HuH-7 (cell line): ENCODE data around the gene HTR4.

Experiments
- DNase-seq: peaks from one replicate; pipeline ENCODE4 v3.0.0; 2011; ENCODE audit warnings: low spot score

The HTR4 gene

DNA sequence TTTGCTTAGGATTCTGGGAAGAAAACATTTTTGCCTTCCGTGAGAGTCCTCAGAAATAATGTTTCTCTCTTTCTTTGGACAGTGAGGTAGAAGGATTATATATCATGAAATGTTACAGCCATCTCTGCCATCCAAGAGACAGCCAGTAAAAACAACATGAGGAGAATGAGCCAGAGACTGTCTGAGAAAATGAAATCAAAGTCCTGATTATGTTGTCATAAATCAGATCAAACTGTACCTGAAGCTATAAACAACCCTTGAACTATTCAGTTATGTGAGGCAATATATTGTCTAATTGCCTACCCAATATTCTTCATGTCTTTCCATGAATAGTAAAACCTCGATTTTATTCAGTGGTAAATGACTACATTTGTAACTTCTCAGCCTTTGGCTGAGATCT is 9.2 kb upstream of the HTR4 start:
- DNase-seq: no peak

- DNase-seq: no peak
Observed at GRCh38 chr5:148660346-148660660, 6.0 kb upstream of the HTR4 start.

GRCh38 chr5:148659641-148660345 is 5.5 kb upstream of the HTR4 start:
- DNase-seq: no peak

DNA sequence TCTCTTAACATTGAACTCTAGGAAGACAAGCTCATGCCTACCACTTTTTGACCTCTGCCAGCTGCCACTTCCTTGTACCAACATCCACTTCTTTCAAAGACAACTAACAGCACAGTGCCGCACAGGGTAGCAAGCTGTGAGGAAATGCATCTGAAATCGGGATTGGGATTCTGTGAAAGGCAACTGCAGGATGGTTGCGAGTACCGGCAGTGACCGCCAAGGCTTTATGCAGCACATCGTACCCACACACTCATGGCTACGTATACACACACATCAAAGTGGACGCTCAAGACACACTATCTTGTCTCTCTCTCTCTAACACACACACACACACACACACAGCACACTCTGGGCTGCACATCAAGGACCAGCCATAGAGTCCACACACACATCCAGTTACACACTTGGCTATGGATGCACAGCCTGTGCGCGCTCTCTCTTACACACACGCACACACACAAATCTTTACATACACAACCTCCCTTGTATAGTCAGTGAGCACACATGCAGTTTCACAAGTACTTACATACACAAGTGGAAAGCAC is 964 bp downstream of the HTR4 start:
- DNase-seq: no peak

- no peak for DNase-seq
Observed at GRCh38 chr5:148651528-148651927, 2.8 kb downstream of the HTR4 start.

- DNase-seq: no peak
Observed at GRCh38 chr5:148645527-148645926, 8.8 kb downstream of the HTR4 start.

DNA sequence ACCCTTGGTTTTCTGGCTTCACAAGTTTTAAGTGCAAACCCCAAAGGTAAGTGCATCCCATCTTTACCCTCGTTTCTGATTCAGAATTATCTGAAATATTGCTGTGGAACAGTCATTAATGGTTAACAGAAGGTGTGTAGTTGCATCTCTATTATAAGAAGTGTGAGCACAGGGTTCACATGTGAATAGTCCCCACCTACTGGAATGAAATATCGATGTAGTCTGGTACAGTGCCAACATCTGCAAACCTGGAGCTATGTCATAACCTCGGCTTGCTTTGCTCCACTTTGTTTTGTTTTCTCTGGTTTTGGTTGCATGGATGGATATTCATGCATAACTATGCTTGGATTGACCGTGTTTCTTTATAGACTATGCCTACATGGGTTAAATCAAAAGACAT is 12.6 kb downstream of the HTR4 start:
- no peak for DNase-seq

GRCh38 chr5:148640471-148640870 is 13.9 kb downstream of the HTR4 start:
- no peak for DNase-seq

DNA sequence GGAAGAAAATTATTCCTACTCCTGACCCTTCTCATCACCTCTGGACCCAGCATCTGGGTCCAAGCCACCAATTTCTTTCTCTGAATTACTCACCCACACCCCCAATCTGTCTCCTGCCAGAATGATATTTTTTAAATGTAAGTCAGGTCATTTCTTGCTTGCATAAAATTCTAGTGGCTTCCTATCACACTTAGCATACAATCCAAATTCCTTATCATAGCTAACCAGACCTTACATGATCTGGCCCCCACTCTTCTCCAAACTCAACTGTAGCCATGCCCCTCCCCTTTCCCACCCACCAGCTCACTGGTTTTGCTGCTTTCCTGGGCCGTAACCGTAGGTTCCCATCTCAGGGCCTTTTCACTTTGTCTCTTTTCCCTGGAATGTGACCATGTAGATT is 15.2 kb downstream of the HTR4 start:
- no peak for DNase-seq

GRCh38 chr5:148636353-148636752 is 18.0 kb downstream of the HTR4 start:
- no peak for DNase-seq

DNA sequence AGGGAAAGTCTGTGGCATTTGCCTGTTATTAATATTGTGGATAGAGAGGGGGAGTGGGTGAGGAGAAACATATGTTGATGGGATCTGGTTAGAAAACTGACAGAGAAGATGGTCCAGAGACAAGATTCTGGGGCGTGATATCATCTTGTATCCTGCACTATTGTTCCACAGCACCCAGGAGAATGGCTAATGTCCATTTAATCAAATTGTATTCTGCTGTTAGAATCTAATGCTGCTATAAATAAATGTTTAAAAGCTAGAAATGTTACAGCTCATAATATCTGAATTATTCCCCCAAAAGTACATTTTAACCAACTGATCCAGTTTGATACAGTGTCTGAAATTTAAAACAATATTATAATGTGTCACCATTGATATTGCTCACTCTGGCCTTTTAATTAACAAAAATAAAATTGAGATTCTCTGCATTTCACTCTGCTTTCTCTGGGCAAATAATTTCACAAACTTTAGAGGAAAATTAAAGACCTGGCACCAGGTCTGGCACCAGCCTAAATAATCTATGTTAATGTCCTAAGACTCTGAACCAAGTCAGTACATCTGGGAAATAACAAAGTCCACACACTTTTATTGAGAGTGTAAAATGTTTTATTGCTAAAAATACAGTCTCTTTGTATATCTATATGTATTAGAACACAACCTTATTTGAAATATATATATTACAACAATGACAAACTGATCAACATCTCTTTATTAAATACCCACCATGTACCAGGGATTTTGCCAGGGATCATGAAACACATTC is 18.8 kb downstream of the HTR4 start:
- DNase-seq: no peak

GRCh38 chr5:148633067-148633377 is 21.3 kb downstream of the HTR4 start:
- DNase-seq: no peak

DNA sequence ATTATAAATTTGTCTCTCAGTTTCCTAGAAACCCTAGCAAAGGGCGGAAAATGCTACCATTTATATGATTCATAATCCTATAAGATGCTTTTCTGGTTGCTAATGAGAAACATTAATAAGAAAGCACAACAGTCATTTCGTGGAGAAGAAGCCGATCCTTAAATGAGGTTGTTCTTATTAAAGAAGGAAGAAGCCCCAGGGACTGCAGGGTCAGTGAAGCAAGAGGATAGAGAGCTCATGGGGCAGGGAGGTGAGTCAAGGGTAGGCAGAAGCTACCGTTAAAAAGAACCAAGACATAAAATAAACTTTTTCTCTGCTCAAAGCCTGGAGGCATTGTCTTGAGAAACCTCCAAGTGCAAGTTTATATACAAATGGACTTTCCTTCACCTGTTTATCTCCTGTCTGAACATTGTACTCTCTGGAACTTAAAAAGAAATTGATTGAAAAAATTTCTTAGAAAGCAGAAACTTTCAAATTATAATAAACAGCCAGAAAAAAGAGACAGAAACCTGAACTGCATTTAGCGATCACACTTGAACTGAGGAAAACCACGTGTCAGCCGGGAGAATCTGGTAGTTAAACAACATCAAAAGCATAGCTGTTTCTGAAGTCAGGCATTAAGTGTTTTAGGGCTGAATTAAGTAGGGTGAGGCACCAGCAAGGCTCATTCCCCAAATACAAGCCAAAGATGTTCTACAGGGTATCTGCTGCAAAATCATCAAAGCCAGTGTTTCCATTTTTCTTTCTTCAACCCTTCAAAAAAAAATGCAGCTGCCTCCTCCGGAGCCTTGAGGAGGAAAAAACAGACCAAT is 21.9 kb downstream of the HTR4 start:
- DNase-seq: no peak

DNA sequence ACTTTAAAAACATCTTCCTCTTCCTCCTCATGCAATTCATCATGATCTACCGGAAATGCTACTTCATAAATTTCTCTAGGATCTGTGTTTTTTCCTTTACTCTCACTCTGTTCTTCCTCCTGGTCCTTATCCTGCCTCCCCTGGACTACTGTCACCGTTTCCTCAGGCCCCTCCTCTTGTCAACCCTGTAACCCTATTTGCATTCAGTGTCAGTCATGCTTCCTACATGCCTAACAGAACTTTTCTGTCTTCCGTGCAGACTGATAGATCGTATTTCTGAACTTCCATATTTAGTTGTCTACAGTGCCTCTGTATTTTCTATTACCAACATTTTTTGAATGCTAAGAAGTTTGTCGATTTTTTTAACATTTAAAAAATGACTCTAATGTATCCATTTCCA is 27.3 kb downstream of the HTR4 start:
- DNase-seq: no peak

DNA sequence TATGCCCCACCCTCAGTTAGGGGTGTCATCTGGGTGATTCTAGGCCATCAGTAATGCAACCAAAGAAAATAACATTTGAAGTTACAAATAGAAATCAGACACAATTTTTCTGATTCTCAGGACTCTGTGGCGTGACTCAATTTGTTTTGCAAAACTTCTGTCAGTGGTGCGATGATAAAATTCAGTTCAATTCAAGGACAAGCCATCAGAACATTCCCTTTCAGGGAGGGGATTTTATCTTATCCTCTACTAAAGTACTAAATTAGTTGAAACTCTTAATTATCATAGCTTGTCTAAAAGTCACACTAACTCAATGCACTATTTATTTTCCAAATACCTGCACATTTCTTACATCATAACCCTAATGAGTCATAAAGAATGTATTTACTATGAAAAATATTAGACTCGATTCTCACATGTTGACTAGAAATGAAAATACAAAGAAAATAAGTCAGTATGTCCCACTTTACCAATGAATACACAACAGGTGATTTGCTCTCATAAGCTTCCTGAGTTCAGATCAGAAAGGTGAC is 28.2 kb downstream of the HTR4 start:
- DNase-seq: no peak

GRCh38 chr5:148625250-148625649 is 29.1 kb downstream of the HTR4 start:
- no peak for DNase-seq

DNA sequence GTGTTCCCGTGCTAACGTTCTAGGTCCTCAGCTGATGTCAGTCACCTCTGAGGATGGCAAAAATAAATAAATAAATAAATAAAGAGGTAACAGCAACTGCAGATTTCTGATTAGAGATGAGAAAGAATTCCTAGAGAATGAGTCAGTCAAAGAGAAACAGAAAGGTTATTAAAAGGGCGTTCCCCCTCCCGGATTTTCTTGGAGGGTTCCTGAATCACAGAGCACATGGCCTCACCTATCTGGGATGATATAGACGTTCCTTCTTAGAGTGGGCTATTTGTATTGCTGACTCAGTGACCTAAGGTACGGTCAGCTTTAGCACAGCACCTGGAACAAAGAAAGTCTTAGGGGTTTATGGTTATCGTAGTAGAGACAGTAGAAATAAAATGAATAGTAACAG is 30.6 kb downstream of the HTR4 start:
- DNase-seq: no peak

GRCh38 chr5:148623101-148623500 is 31.2 kb downstream of the HTR4 start:
- DNase-seq: no peak

DNA sequence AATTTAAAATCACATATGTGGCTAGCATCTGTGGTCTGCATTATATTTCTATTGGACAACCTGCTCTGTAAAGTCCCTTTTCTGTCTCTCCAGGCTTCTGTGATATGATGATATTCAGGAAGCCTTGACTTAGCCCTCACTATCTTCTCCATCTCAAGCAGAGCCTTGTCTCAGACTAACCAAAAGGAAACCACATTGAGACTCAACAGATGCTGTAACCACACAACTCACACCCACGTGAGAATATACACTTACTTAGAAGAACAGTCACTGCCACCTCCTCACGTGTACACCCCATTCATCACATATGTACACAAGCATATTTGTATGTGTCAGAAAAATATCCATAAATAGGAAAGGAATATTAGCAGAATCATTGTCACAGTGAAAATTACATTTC is 33.6 kb downstream of the HTR4 start:
- DNase-seq: no peak

- DNase-seq: no peak
Observed at GRCh38 chr5:148620091-148620490, 34.2 kb downstream of the HTR4 start.

- no peak for DNase-seq
Observed at GRCh38 chr5:148619484-148619883, 34.8 kb downstream of the HTR4 start.

DNA sequence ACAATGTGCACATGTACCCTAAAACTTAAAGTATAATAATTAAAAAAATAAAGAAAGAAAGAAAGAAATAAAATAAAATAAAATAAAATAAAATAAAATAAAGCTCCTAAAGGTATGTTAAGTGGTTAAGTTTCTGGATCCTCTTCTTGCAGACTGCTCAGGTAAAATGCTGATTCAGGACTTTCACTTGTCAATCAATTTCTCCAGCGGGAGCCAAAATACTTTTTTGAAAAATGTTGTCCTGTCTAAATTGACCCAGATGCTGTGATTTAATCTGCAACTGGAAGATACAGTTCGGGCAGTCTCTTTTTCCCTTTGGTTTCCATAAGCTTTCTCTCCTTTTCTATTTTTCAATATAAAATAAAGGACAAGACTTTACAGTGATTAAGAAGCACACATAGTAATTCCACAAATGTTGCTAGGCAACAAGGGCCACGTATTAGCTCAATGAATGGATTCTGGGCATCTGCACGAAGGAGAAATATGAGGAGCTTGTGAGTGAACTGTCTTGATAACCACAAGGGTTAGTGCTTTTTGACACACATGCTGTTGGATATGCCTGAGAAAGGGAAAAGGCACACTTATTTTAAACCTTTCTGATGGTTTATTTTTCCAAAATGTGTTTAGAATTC is 38.6 kb downstream of the HTR4 start:
- DNase-seq: no peak
